ENCODE results near the gene DBNDD1.

DNA sequence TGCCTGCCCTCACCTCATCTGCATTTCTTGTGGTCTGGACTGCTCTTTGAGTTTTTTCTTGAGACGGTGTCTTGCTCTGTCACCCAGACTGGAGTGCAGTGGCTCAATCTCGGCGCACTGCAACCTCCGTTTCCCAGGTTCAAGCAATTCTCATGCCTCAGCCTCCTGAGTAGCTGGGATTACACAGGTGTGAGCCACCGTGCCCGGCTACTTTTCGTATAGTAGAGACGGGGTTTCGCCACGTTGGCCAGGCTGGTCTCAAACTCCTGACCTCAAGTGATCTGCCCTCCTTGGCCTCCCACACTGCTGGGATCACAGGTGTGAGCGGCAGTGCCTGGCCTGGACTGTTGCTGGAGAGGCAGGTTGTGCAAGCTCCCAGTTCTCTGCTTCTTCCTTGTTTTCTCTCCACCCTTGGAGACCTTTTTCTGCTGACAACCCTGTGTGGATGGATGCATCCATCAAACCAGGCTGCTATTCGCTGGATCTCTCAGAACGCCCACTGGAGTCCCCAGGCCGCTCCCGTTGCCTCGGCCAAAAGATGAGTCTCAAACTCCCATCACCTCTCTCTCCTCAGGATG is 22.7 kb upstream of the DBNDD1 start:
- TF ChIP-seq CTCF (IDR thresholded peaks at IDR 0.05): no peak
- no peak for TF ChIP-seq POLR2A (IDR thresholded peaks at IDR 0.05; ENCODE audit: low read depth)
